ENCODE results near the gene ATXN7L2.

ATXN7L2 gene

GRCh38 chr1:109476825-109477224, 6.9 kb upstream of the ATXN7L2 start:
- DNase-seq: no peak

GRCh38 chr1:109477821-109478220, 5.9 kb upstream of the ATXN7L2 start:
- DNase-seq: no peak

- peak; percentile 24 for DNase-seq
Observed at GRCh38 chr1:109478806-109479205, 4.9 kb upstream of the ATXN7L2 start.

- no peak for DNase-seq
Observed at GRCh38 chr1:109479311-109479710, 4.4 kb upstream of the ATXN7L2 start.

GRCh38 chr1:109479901-109480300, 3.8 kb upstream of the ATXN7L2 start:
- no peak for DNase-seq

GRCh38 chr1:109481646-109482045, 2.1 kb upstream of the ATXN7L2 start:
- DNase-seq: no peak

- DNase-seq: no peak
Observed at GRCh38 chr1:109482242-109482641, 1.5 kb upstream of the ATXN7L2 start.

- peak; percentile 34 for DNase-seq
Observed at GRCh38 chr1:109482791-109483671, 674 bp upstream of the ATXN7L2 start.

GRCh38 chr1:109484519-109484975, 842 bp downstream of the ATXN7L2 start:
- no peak for DNase-seq

GRCh38 chr1:109485001-109485400, 1.3 kb downstream of the ATXN7L2 start:
- peak; percentile 15 for DNase-seq

GRCh38 chr1:109487261-109487660, 3.6 kb downstream of the ATXN7L2 start:
- DNase-seq: no peak

GRCh38 chr1:109488201-109488600, 4.5 kb downstream of the ATXN7L2 start:
- no peak for DNase-seq

- no peak for DNase-seq
Observed at GRCh38 chr1:109488696-109489095, 5.0 kb downstream of the ATXN7L2 start.

- DNase-seq: peak; percentile 70
Observed at GRCh38 chr1:109490029-109490933, 6.6 kb downstream of the ATXN7L2 start.

- no peak for DNase-seq
Observed at GRCh38 chr1:109490934-109491302, 7.2 kb downstream of the ATXN7L2 start.

GRCh38 chr1:109491372-109491771, 7.7 kb downstream of the ATXN7L2 start:
- DNase-seq: no peak

GRCh38 chr1:109492779-109493178, 9.1 kb downstream of the ATXN7L2 start:
- no peak for DNase-seq

GRCh38 chr1:109493227-109493626, 9.5 kb downstream of the ATXN7L2 start:
- no peak for DNase-seq

- peak; percentile 92 for DNase-seq
Observed at GRCh38 chr1:109493805-109494539, 10.3 kb downstream of the ATXN7L2 start, which contains the start of gene CYB561D1. CYB561D1 (plus strand) TSS chr1:109494094; CDS start chr1:109494140, 46 bp downstream.

- no peak for DNase-seq
Observed at GRCh38 chr1:109495738-109496137, 12.0 kb downstream of the ATXN7L2 start.

GRCh38 chr1:109497449-109498160, 13.9 kb downstream of the ATXN7L2 start:
- DNase-seq: no peak

GRCh38 chr1:109498161-109498801, 14.6 kb downstream of the ATXN7L2 start:
- peak; percentile 18 for DNase-seq
